Colonic mucosa (tissue), 4 donors: ENCODE results near the gene SEZ6L2. TPM values are rescaled to one million over a fixed set of nuclear protein-coding genes. Genes with fewer than 3 reads are reported as not detected.

ENCODE experiments used
- DNase-seq: peaks from one replicate; pipeline ENCODE4 v3.0.0-alpha.2; 2020
- H3K27ac ChIP-seq: fragments of 200-600 bp; one replicate; pipeline ENCODE4 v1.8.0; 2021
- H3K27me3 ChIP-seq: fragments of 200-600 bp; one replicate; pipeline ENCODE4 v1.8.0; 2021
- H3K36me3 ChIP-seq: fragments of 200-600 bp; one replicate; pipeline ENCODE4 v1.8.0; 2021
- H3K4me1 ChIP-seq: fragments of 200-600 bp; one replicate; pipeline ENCODE4 v1.8.0; 2021; ENCODE audit warnings: mild to moderate bottlenecking
- H3K4me3 ChIP-seq: fragments of 200-600 bp; one replicate; pipeline ENCODE4 v1.8.0; 2021
- H3K9ac ChIP-seq, 2 donors: one replicate each; pipeline ENCODE4 v1.7.0; 2013; ENCODE audit warnings: control low read depth in 2 of 2, low read depth in 2 of 2, low read length in 2 of 2
- H3K9me3 ChIP-seq: fragments of 200-600 bp; one replicate; pipeline ENCODE4 v1.8.0; 2021
- CTCF ChIP-seq: fragments of 200-600 bp; IDR thresholded peaks from one replicate; pipeline ENCODE4 v1.8.0; 2022; ENCODE audit warnings: antibody characterized with exemption, mild to moderate bottlenecking
- intact Hi-C: fragments of 100-400 bp; cut with DNase I; formaldehyde crosslinking; loops from one replicate; pipeline ENCODE4 v1.14.1; 2022
- total RNA-seq, 2 donors: library from RNA; stranded (reverse); fragmentation: NEBNext Ultra II Directional in 1 of 2; extraction: Animal tissue kit (Norgen Biotek cat#: 25700) in 1 of 2; gene quantifications; one replicate each; pipeline ENCODE4 v1.2.1, GENCODE V29; 2021
- donor health status: healthy.
- donor health status: DM: no; HTN: no; CAD: no.
- donor health status: DM: no; HTN: no; CAD: no.

The SEZ6L2 gene
- total RNA-seq, 2 donors from 2014 or later, result 11.2 to 12.1 TPM

GRCh38 chr16:29898135-29898803, 1.1 kb downstream of the SEZ6L2 start:
- no peak for DNase-seq
- intact Hi-C loops, result no loop called here
- no peak for TF ChIP-seq CTCF
- Histone ChIP-seq H3K9me3 (no peaks in the 10 kb centered on the region), H3K27me3 (no peaks in the 10 kb centered on the region), H3K9ac (no peak overlapping the region), H3K4me1 (peaks cover 5% of the 10 kb centered on the region), H3K36me3 (no peaks in the 10 kb centered on the region), H3K27ac (no peak overlapping the region), H3K4me3 (no peak overlapping the region)

- H3K27me3 ChIP-seq, result no peaks in the 10 kb centered on the region
- no peak for DNase-seq
- no peak overlapping the region for H3K4me3 ChIP-seq
- TF ChIP-seq CTCF, result no peak
- peaks cover 5% of the 10 kb centered on the region for H3K4me1 ChIP-seq
- no peak overlapping the region for H3K9ac ChIP-seq
- no peak overlapping the region for H3K27ac ChIP-seq
- H3K36me3 ChIP-seq, result no peaks in the 10 kb centered on the region
- intact Hi-C loops, result no loop called here
- no peaks in the 10 kb centered on the region for H3K9me3 ChIP-seq
These were observed 2.0 kb downstream of the SEZ6L2 start for GRCh38 chr16:29897333-29897732.

- H3K9ac ChIP-seq, result no peak overlapping the region
- H3K4me3 ChIP-seq, result no peak overlapping the region
- no peak for TF ChIP-seq CTCF
- no peaks in the 10 kb centered on the region for H3K27me3 ChIP-seq
- intact Hi-C loops, result no loop called here
- no peaks in the 10 kb centered on the region for H3K36me3 ChIP-seq
- H3K27ac ChIP-seq, result no peak overlapping the region
- H3K4me1 ChIP-seq, result peaks cover 5% of the 10 kb centered on the region
- no peaks in the 10 kb centered on the region for H3K9me3 ChIP-seq
- no peak for DNase-seq
These were observed 2.5 kb downstream of the SEZ6L2 start for GRCh38 chr16:29896841-29897240.

GRCh38 chr16:29894352-29894751, 5.0 kb downstream of the SEZ6L2 start:
- intact Hi-C loops, result no loop called here
- no peak for DNase-seq

GRCh38 chr16:29893553-29893952, 5.8 kb downstream of the SEZ6L2 start:
- DNase-seq, result no peak
- Histone ChIP-seq H3K9ac (no peak overlapping the region), H3K4me1 (no peaks in the 10 kb centered on the region), H3K9me3 (no peaks in the 10 kb centered on the region), H3K4me3 (no peak overlapping the region), H3K36me3 (no peaks in the 10 kb centered on the region), H3K27ac (no peak overlapping the region), H3K27me3 (no peaks in the 10 kb centered on the region)
- TF ChIP-seq CTCF, result no peak
- intact Hi-C loops, result no loop called here

More at GRCh38 chr16:29894352-29894751, 5.0 kb downstream of the SEZ6L2 start:
- Histone ChIP-seq H3K9me3 (no peaks in the 10 kb centered on the region), H3K4me3 (no peak overlapping the region), H3K27ac (no peak overlapping the region), H3K27me3 (no peaks in the 10 kb centered on the region), H3K9ac (no peak overlapping the region), H3K36me3 (no peaks in the 10 kb centered on the region), H3K4me1 (no peaks in the 10 kb centered on the region)
- no peak for TF ChIP-seq CTCF
